Measurements from ENCODE around the gene PBX3.
"Not testable (repeated sequence)": the region's sequence is repeated elsewhere in the genome, so short reads cannot be mapped to it uniquely, and the experiment has no call there.

- TF ChIP-seq CTCF, POLR2A (IDR thresholded peaks at IDR 0.05): not testable (repeated sequence)
Measured at GRCh38 chr9:125778538-125779219, 31.5 kb downstream of the PBX3 start.
